ENCODE results near the gene HOMER2. TPM values are rescaled to one million over a fixed set of nuclear protein-coding genes. Genes with fewer than 3 reads are reported as not detected.

Gene HOMER2
- total and polyA plus RNA-seq, 9 of the 15 experiments (the other 6 are each of a cell fraction or from before 2014, with no cell fraction given) = 0.13 to 0.47 (median 0.29) TPM; not detected in 1

DNA sequence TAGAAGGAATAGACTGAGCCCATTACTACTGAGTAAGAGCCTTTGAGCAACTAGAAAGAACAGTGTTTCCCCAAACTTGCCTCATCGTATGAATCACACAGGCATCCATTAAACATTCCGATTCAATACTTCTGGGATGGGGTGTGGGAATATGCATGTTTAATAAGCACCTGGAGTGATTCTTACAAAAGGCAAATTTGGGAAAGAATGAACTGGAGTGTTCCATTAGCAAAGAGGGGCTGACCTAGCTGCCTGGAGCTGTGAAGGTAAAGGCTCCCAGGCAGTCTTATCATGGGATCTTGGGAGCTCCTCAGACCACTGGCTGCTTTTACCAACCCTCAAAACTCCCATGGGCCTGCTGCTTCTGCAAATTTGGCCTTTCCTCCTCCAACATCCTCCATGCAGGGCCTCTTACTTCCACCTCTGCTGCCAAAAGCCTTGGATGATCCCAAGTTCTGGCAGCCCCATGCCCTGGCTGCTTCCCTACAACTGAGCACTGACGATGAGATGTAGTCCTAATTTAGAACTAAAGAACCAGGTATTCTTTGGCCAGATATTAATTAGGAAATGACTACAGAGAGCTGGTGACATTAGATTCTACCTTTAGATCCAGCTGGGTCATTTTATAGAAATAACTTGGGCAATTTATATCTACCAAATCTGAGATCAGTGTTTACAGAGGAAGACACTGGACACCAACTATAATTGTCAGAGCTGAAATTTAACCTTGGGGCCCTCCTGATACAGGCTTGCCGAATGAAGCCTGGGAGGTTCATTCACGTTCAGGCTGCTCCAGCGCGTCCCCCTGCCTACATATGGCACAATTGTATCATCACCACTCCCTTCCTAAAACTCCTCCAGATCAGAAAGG is 11.2 kb upstream of the HOMER2 start:
- 4% methylated on average over 7 of the region's 7 CpGs for WGBS (ENCODE audit: insufficient coverage, low coverage, missing lambda C conversion rate)
- no TSS peak for BruUV-seq (replicated peaks)
- FAIRE-seq (no peak), ATAC-seq (peak; percentile 34; the same call in 1 of the 3 replicates), DNase-seq (ENCODE audit: extremely low read depth in 1 of 4, low spot score in 3 of 4) (no peak)
- POLR2A ChIA-PET = interaction anchor here (0.6 kb wide), 1 partner anchor 276 kb away, joined by 3 read pairs; no protein-coding TSS in a partner anchor
- Histone ChIP-seq H3K9ac (ENCODE audit: insufficient read depth in 1 of 2, low read depth in 2 of 2, low read length in 2 of 2) (no peak overlapping the region), H3K27me3 (ENCODE audit: control insufficient read depth in 2 of 2, insufficient read depth in 2 of 2, low read length in 2 of 2) (peaks cover 30 to 47% of the 10 kb centered on the region in 2 experiments), H3K27ac (ENCODE audit: extremely low read depth, low read depth, low read length) (no peak overlapping the region), H3K9me1 (ENCODE audit: control insufficient read depth, insufficient read depth, low read length) (no peaks in the 10 kb centered on the region), H2AFZ (ENCODE audit: low read depth, low read length) (no peak overlapping the region), H3K4me1 (replicated peaks in 1 of 2; ENCODE audit: control insufficient read depth in 2 of 2, insufficient read depth in 2 of 2, low read length in 2 of 2) (no peaks in the 10 kb centered on the region), H3K79me2 (ENCODE audit: control insufficient read depth, insufficient read depth, low read length) (no peaks in the 10 kb centered on the region), H3K9me3 (replicated peaks; ENCODE audit: control insufficient read depth, insufficient read depth, low read depth, low read length) (no peaks in the 10 kb centered on the region), H3K4me3 (no peak overlapping the region), H3K36me3 (ENCODE audit: control insufficient read depth, insufficient read depth, low read length) (no peaks in the 10 kb centered on the region), H4K20me1 (replicated peaks; ENCODE audit: control insufficient read depth, insufficient read depth, low read length) (no peaks in the 10 kb centered on the region), H3K4me2 (ENCODE audit: insufficient read depth, low read length) (no peak overlapping the region)
- intact Hi-C loops (cut with micrococcal nuclease) (no loop called here), in situ Hi-C loops (cut with MboI) (no loop called here)
- CTCF ChIA-PET (ENCODE audit: low intra/inter-chr PET ratio) = no interaction called here
- TF ChIP-seq ZNF586 (CRISPR knock-in tag; conservative IDR thresholded peaks at IDR 0.05) (no peak), PRDM10 (IDR thresholded peaks at IDR 0.05; ENCODE audit: partially characterized antibody) (peak; percentile 38)

All from K562 (cell line).